HepG2 (cell line): Measurements from ENCODE around the gene RRBP1. TPM values are rescaled to one million over a fixed set of nuclear protein-coding genes. Genes with fewer than 3 reads are reported as not detected.

Experiments
- EZH2 ChIP-seq: conservative IDR thresholded peaks from 2 replicates; pipeline ENCODE4 v1.6.1; 2012; ENCODE audit warnings: mild to moderate bottlenecking, low read depth, low read length, moderate library complexity
- KDM1A ChIP-seq: IDR thresholded peaks from 2 replicates; pipeline ENCODE4 v1.6.1; 2016; ENCODE audit warnings: missing compliant biosample characterization
- NR2C2 ChIP-seq: sonication (generic); formaldehyde crosslinking; IDR thresholded peaks from 2 replicates; pipeline ENCODE4 v1.4.0; 2020; ENCODE audit warnings: missing genetic modification reagents, mild to moderate bottlenecking, moderate library complexity, borderline replicate concordance
- PCBP2 ChIP-seq: fragments of 200-400 bp; formaldehyde crosslinking; optimal IDR thresholded peaks from 2 replicates; pipeline ENCODE3; 2018; ENCODE audit warnings: low read length, low read depth; ENCODE audit not compliant: poor library complexity, severe bottlenecking
- SAFB2 ChIP-seq: sonication (generic); formaldehyde crosslinking; IDR thresholded peaks from 2 replicates; pipeline ENCODE4 v1.5.1; 2020; ENCODE audit warnings: missing genetic modification reagents, low read depth, mild to moderate bottlenecking, borderline replicate concordance
- ZNF567 ChIP-seq: sonication (generic); formaldehyde crosslinking; IDR thresholded peaks from 2 replicates; pipeline ENCODE4 v1.8.1; 2023; ENCODE audit warnings: mild to moderate bottlenecking, missing genetic modification reagents, borderline replicate concordance
- ZNF589 ChIP-seq: sonication (generic); formaldehyde crosslinking; conservative IDR thresholded peaks from 2 replicates; pipeline ENCODE4 v1.8.0; 2022; ENCODE audit warnings: mild to moderate bottlenecking, moderate library complexity, missing genetic modification reagents
- ZNF598 ChIP-seq: sonication (generic); formaldehyde crosslinking; IDR thresholded peaks from 2 replicates; pipeline ENCODE4 v1.5.1; 2020; ENCODE audit warnings: mild to moderate bottlenecking, missing genetic modification reagents, borderline replicate concordance
- ZNF737 ChIP-seq: sonication (generic); formaldehyde crosslinking; IDR thresholded peaks from 2 replicates; pipeline ENCODE4 v1.5.0; 2020; ENCODE audit warnings: missing genetic modification reagents, mild to moderate bottlenecking, borderline replicate concordance
- ZNF746 ChIP-seq: sonication (generic); formaldehyde crosslinking; IDR thresholded peaks from 2 replicates; pipeline ENCODE4 v1.8.0; 2022; ENCODE audit warnings: mild to moderate bottlenecking, missing genetic modification reagents
- polyA plus RNA-seq, 8 experiments: library from polyadenylated mRNA; depleted of rRNA in 3 of 8; stranded (reverse) in 7 of 8; unstranded in 1 of 8; fragments of >200 nt; fragmentation: Illumina TruSeq in 4 of 8; extraction: Trizol in 4 of 8; gene quantifications; 2 replicates each; pipeline versions ENCODE4 v1.2.1 to v1.2.3, GENCODE V29; 2011 to 2016; ENCODE audit warnings: low read depth in 4 of 8, missing spikeins in 1 of 8, mixed read lengths in 1 of 8; ENCODE audit not compliant: insufficient read depth in 1 of 8
- total RNA-seq, 5 experiments: library from RNA; depleted of rRNA; stranded (reverse); fragments of >200 nt; fragmentation: Illumina TruSeq; extraction: Trizol; gene quantifications; 2 replicates each; pipeline ENCODE4 v1.2.3, GENCODE V29; 2016; ENCODE audit warnings: low read depth in 1 of 5
- TF ChIP-seq, protein P1 (sequence below): sonication (generic); IDR thresholded peaks from 2 replicates; pipeline ENCODE4 v1.6.1; 2016; ENCODE audit warnings: low read depth, borderline replicate concordance
- TF ChIP-seq, protein P2 (sequence below): sonication (generic); formaldehyde crosslinking; IDR thresholded peaks from 2 replicates; pipeline ENCODE4 v1.8.1; 2023; ENCODE audit warnings: mild to moderate bottlenecking, missing genetic modification reagents, borderline replicate concordance
- TF ChIP-seq, protein P3 (sequence below): sonication (generic); formaldehyde crosslinking; IDR thresholded peaks from 2 replicates; pipeline ENCODE4 v1.4.0; 2020; ENCODE audit warnings: missing genetic modification reagents
- TF ChIP-seq, protein P4 (sequence below), 2 experiments: sonication (generic) in 1 of 2; formaldehyde crosslinking in 1 of 2; IDR thresholded peaks; 2 replicates each; pipeline versions ENCODE4 v1.6.1 to v1.9.0; 2014 to 2022; ENCODE audit warnings: antibody characterized with exemption in 1 of 2, borderline replicate concordance in 1 of 2, inconsistent platforms in 1 of 2, low read depth in 1 of 2, missing genetic modification reagents in 1 of 2
- TF ChIP-seq, protein P5 (sequence below): sonication (generic); formaldehyde crosslinking; IDR thresholded peaks from 2 replicates; pipeline ENCODE4 v1.9.0; 2021; ENCODE audit warnings: missing genetic modification reagents, borderline replicate concordance

Gene RRBP1
- total and polyA plus RNA-seq, 2 of the 13 experiments (the other 11 are each of a cell fraction or from before 2014, with no cell fraction given), result 150 to 222 TPM

DNA sequence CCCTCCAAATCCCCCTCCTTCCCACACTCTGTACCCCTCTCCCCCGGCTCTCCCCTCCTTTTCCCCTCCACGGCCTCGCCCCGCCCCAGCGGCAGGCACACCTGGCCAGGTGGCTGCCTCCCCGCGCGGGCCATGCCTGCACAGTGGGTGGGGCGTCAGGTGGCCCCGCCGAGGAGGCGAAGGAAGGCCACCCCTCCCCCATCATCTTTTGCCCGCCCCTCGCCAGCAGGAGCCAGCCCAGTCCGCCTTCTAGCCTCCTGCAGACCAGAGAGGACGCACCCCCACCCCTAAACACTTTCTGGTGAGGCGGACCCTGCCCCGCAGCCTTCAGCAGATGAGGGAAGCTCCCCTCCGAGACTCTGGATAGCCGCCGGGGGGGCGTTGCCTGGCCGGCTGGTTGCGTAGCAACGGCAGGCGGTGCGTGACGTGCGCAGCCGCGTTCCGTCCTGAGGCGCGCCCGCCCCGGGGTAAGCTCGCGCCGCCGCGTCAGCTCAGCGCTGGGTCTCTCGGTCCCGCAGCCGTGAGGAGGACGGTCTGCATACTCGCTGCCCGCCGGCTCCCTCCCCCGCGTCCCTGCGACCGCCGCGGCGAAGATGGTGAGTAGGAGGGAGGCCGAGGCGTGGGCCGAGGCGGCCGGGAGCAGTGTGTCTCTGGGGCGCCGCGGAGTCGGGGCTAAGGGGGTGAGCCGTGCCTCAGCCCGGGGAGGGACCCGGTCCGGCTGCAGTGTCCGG lies 112.3 kb downstream of the RRBP1 start, which contains the start of gene DSTN (continued):
- TF ChIP-seq, protein P1, sequence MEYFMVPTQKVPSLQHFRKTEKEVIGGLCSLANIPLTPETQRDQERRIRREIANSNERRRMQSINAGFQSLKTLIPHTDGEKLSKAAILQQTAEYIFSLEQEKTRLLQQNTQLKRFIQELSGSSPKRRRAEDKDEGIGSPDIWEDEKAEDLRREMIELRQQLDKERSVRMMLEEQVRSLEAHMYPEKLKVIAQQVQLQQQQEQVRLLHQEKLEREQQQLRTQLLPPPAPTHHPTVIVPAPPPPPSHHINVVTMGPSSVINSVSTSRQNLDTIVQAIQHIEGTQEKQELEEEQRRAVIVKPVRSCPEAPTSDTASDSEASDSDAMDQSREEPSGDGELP, result peak; percentile 19; the same call in 1 of the 2 replicates
- TF ChIP-seq, protein P2, sequence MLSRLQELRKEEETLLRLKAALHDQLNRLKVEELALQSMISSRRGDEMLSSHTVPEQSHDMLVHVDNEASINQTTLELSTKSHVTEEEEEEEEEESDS, result no peak
- TF ChIP-seq EZH2, result no peak
- no peak for TF ChIP-seq KDM1A (CRISPR knock-in tag)
- TF ChIP-seq ZNF737, result no peak
- TF ChIP-seq, protein P3, sequence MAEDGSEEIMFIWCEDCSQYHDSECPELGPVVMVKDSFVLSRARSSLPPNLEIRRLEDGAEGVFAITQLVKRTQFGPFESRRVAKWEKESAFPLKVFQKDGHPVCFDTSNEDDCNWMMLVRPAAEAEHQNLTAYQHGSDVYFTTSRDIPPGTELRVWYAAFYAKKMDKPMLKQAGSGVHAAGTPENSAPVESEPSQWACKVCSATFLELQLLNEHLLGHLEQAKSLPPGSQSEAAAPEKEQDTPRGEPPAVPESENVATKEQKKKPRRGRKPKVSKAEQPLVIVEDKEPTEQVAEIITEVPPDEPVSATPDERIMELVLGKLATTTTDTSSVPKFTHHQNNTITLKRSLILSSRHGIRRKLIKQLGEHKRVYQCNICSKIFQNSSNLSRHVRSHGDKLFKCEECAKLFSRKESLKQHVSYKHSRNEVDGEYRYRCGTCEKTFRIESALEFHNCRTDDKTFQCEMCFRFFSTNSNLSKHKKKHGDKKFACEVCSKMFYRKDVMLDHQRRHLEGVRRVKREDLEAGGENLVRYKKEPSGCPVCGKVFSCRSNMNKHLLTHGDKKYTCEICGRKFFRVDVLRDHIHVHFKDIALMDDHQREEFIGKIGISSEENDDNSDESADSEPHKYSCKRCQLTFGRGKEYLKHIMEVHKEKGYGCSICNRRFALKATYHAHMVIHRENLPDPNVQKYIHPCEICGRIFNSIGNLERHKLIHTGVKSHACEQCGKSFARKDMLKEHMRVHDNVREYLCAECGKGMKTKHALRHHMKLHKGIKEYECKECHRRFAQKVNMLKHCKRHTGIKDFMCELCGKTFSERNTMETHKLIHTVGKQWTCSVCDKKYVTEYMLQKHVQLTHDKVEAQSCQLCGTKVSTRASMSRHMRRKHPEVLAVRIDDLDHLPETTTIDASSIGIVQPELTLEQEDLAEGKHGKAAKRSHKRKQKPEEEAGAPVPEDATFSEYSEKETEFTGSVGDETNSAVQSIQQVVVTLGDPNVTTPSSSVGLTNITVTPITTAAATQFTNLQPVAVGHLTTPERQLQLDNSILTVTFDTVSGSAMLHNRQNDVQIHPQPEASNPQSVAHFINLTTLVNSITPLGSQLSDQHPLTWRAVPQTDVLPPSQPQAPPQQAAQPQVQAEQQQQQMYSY (CRISPR knock-in tag), result no peak
- no peak for TF ChIP-seq NR2C2 (CRISPR knock-in tag)
- no peak for TF ChIP-seq PCBP2
- no peak for TF ChIP-seq ZNF746
- TF ChIP-seq ZNF598 (CRISPR knock-in tag), result peak; percentile 77; the same call in 1 of the 2 replicates
- TF ChIP-seq SAFB2 (CRISPR knock-in tag), result peak; percentile 72; the same call in 1 of the 2 replicates
- no peak for TF ChIP-seq ZNF589 (CRISPR knock-in tag)
- peak; percentile 71; the same call in 1 of the 2 replicates for TF ChIP-seq ZNF567 (CRISPR knock-in tag)
- TF ChIP-seq, protein P4, sequence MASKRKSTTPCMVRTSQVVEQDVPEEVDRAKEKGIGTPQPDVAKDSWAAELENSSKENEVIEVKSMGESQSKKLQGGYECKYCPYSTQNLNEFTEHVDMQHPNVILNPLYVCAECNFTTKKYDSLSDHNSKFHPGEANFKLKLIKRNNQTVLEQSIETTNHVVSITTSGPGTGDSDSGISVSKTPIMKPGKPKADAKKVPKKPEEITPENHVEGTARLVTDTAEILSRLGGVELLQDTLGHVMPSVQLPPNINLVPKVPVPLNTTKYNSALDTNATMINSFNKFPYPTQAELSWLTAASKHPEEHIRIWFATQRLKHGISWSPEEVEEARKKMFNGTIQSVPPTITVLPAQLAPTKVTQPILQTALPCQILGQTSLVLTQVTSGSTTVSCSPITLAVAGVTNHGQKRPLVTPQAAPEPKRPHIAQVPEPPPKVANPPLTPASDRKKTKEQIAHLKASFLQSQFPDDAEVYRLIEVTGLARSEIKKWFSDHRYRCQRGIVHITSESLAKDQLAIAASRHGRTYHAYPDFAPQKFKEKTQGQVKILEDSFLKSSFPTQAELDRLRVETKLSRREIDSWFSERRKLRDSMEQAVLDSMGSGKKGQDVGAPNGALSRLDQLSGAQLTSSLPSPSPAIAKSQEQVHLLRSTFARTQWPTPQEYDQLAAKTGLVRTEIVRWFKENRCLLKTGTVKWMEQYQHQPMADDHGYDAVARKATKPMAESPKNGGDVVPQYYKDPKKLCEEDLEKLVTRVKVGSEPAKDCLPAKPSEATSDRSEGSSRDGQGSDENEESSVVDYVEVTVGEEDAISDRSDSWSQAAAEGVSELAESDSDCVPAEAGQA (IDR thresholded peaks at IDR 0.05; ENCODE audit: low read depth), result peak; percentile 59; the same call in 1 of the 2 replicates
- TF ChIP-seq, protein P4 (CRISPR knock-in tag; IDR thresholded peaks at IDR 0.05; ENCODE audit: borderline replicate concordance), result no peak
- TF ChIP-seq, protein P5, sequence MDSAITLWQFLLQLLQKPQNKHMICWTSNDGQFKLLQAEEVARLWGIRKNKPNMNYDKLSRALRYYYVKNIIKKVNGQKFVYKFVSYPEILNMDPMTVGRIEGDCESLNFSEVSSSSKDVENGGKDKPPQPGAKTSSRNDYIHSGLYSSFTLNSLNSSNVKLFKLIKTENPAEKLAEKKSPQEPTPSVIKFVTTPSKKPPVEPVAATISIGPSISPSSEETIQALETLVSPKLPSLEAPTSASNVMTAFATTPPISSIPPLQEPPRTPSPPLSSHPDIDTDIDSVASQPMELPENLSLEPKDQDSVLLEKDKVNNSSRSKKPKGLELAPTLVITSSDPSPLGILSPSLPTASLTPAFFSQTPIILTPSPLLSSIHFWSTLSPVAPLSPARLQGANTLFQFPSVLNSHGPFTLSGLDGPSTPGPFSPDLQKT (CRISPR knock-in tag), result no peak
